Mesendoderm (in vitro differentiated cells): ENCODE measurements around the gene IQCE.

Experiments
- DNase-seq: peaks from one replicate; pipeline ENCODE4 v3.0.0; 2013
- H2AK5ac ChIP-seq: 2 replicates; pipeline ENCODE4 v1.6.1; 2013; ENCODE audit warnings: low read length, inconsistent platforms
- H2BK120ac ChIP-seq: 2 replicates; pipeline ENCODE4 v1.6.1; 2013; ENCODE audit warnings: low read depth, mild to moderate bottlenecking, low read length, moderate library complexity, mixed read lengths
- H2BK15ac ChIP-seq: replicated peaks from 2 replicates; pipeline ENCODE4 v1.6.1; 2013; ENCODE audit warnings: low read depth, mild to moderate bottlenecking, moderate library complexity
- H2BK5ac ChIP-seq: 2 replicates; pipeline ENCODE4 v1.6.1; 2013; ENCODE audit warnings: low read length, inconsistent platforms
- H3K18ac ChIP-seq: 2 replicates; pipeline ENCODE4 v1.6.1; 2013; ENCODE audit warnings: mild to moderate bottlenecking, low read length, mixed read lengths
- H3K23ac ChIP-seq: one replicate; pipeline ENCODE4 v1.6.1; 2013; ENCODE audit warnings: low read length
- H3K27ac ChIP-seq: 2 replicates; pipeline ENCODE4 v1.5.1; 2013; ENCODE audit warnings: low read depth, mild to moderate bottlenecking, inconsistent platforms, low read length, moderate library complexity
- H3K27me3 ChIP-seq: 2 replicates; pipeline ENCODE4 v1.6.1; 2013; ENCODE audit warnings: low read length, control low read depth, mild to moderate bottlenecking, inconsistent platforms; ENCODE audit not compliant: insufficient read depth, poor library complexity
- H3K36me3 ChIP-seq: 2 replicates; pipeline ENCODE4 v1.6.1; 2013; ENCODE audit warnings: low read length, inconsistent platforms; ENCODE audit not compliant: control insufficient read depth, insufficient read depth
- H3K4ac ChIP-seq: one replicate; pipeline ENCODE4 v1.6.1; 2013; ENCODE audit warnings: low read depth, mild to moderate bottlenecking, low read length, moderate library complexity
- H3K4me1 ChIP-seq: 2 replicates; pipeline ENCODE4 v1.6.1; 2013; ENCODE audit warnings: low read depth, low read length, inconsistent platforms; ENCODE audit not compliant: control insufficient read depth
- H3K4me2 ChIP-seq: 2 replicates; pipeline ENCODE4 v1.6.1; 2013; ENCODE audit warnings: low read length
- H3K4me3 ChIP-seq: 2 replicates; pipeline ENCODE4 v1.5.1; 2013; ENCODE audit warnings: mild to moderate bottlenecking, low read length
- H3K56ac ChIP-seq: one replicate; pipeline ENCODE4 v1.6.1; 2013; ENCODE audit warnings: low read length
- H3K79me1 ChIP-seq: 2 replicates; pipeline ENCODE4 v1.6.1; 2013; ENCODE audit warnings: low read length, inconsistent platforms
- H3K79me2 ChIP-seq: 2 replicates; pipeline ENCODE4 v1.6.1; 2013; ENCODE audit warnings: mild to moderate bottlenecking, low read length; ENCODE audit not compliant: control insufficient read depth, insufficient read depth
- H3K9ac ChIP-seq: 2 replicates; pipeline ENCODE4 v1.6.1; 2013; ENCODE audit warnings: low read length, inconsistent platforms
- H4K5ac ChIP-seq: one replicate; pipeline ENCODE4 v1.6.1; 2013; ENCODE audit warnings: low read length
- H4K8ac ChIP-seq: one replicate; pipeline ENCODE4 v1.6.1; 2013; ENCODE audit warnings: low read depth, mild to moderate bottlenecking, control low read depth, low read length, moderate library complexity
- WGBS: extraction: QIAGEN DNeasy Blood & Tissue Kit; methylation state at CpG from one replicate; pipeline ENCODE4 v1.1.7; 2013; ENCODE audit warnings: low lambda C conversion rate, missing lambda C conversion rate; ENCODE audit not compliant: insufficient coverage; ENCODE audit errors: extremely low coverage; 5-methylcytosine and 5-hydroxymethylcytosine counted together

The IQCE gene

GRCh38 chr7:2520131-2520760 is 38.5 kb upstream of the IQCE start:
- Histone ChIP-seq H4K5ac (no peak overlapping the region), H2BK5ac (no peak overlapping the region), H2BK120ac (no peak overlapping the region), H3K79me2 (no peaks in the 10 kb centered on the region), H2BK15ac (no peak overlapping the region), H2AK5ac (no peak overlapping the region), H3K79me1 (no peaks in the 10 kb centered on the region), H3K56ac (peak overlapping the region; percentile 37), H3K4me3 (no peak overlapping the region), H3K27ac (no peak overlapping the region), H3K4me1 (peaks cover 14% of the 10 kb centered on the region), H3K4me2 (peak overlapping the region; percentile 36), H3K4ac (no peak overlapping the region), H3K9ac (peak overlapping the region; percentile 51), H3K36me3 (no peaks in the 10 kb centered on the region), H4K8ac (no peak overlapping the region), H3K18ac (no peak overlapping the region), H3K23ac (no peak overlapping the region), H3K27me3 (peaks cover 9% of the 10 kb centered on the region)
- DNase-seq: no peak
- WGBS: no CpG with 5 or more reads among the region's 37 CpGs

GRCh38 chr7:2520761-2521290 is 38.0 kb upstream of the IQCE start:
- Histone ChIP-seq H3K56ac (peak overlapping the region; percentile 37), H4K5ac (no peak overlapping the region), H3K4me3 (no peak overlapping the region), H2AK5ac (no peak overlapping the region), H3K27me3 (peaks cover 9% of the 10 kb centered on the region), H3K79me2 (no peaks in the 10 kb centered on the region), H3K18ac (no peak overlapping the region), H3K4me2 (peak overlapping the region; percentile 36), H3K4ac (no peak overlapping the region), H3K36me3 (no peaks in the 10 kb centered on the region), H2BK5ac (no peak overlapping the region), H3K4me1 (peaks cover 14% of the 10 kb centered on the region), H3K27ac (no peak overlapping the region), H4K8ac (no peak overlapping the region), H3K23ac (no peak overlapping the region), H2BK15ac (no peak overlapping the region), H3K79me1 (no peaks in the 10 kb centered on the region), H2BK120ac (no peak overlapping the region), H3K9ac (peak overlapping the region; percentile 51)
- no peak for DNase-seq
- whole genome bisulfite sequencing: no CpG with 5 or more reads among the region's 12 CpGs

- no peak overlapping the region for H3K18ac ChIP-seq
- H2BK5ac ChIP-seq: no peak overlapping the region
- H3K27me3 ChIP-seq: peaks cover 9% of the 10 kb centered on the region
- H3K56ac ChIP-seq: no peak overlapping the region
- H3K4ac ChIP-seq: no peak overlapping the region
- peaks cover 14% of the 10 kb centered on the region for H3K4me1 ChIP-seq
- no peak overlapping the region for H4K5ac ChIP-seq
- H3K23ac ChIP-seq: no peak overlapping the region
- no peak overlapping the region for H2BK120ac ChIP-seq
- no peak overlapping the region for H3K4me3 ChIP-seq
- DNase-seq: no peak
- no CpG with 5 or more reads among the region's 21 CpGs for WGBS
- H3K36me3 ChIP-seq: no peaks in the 10 kb centered on the region
- no peak overlapping the region for H2BK15ac ChIP-seq
- H3K9ac ChIP-seq: no peak overlapping the region
- H3K27ac ChIP-seq: no peak overlapping the region
- no peaks in the 10 kb centered on the region for H3K79me2 ChIP-seq
- H3K79me1 ChIP-seq: no peaks in the 10 kb centered on the region
- H2AK5ac ChIP-seq: no peak overlapping the region
- H4K8ac ChIP-seq: no peak overlapping the region
- H3K4me2 ChIP-seq: no peak overlapping the region
Measured at GRCh38 chr7:2521341-2521745, 37.4 kb upstream of the IQCE start.

GRCh38 chr7:2521952-2522591 is 36.7 kb upstream of the IQCE start:
- no peak overlapping the region for H2BK15ac ChIP-seq
- peaks cover 14% of the 10 kb centered on the region for H3K4me1 ChIP-seq
- H4K5ac ChIP-seq: no peak overlapping the region
- H3K27me3 ChIP-seq: peaks cover 9% of the 10 kb centered on the region
- no peak overlapping the region for H3K18ac ChIP-seq
- H3K4me3 ChIP-seq: no peak overlapping the region
- H3K23ac ChIP-seq: no peak overlapping the region
- no peak overlapping the region for H3K4me2 ChIP-seq
- no peaks in the 10 kb centered on the region for H3K79me1 ChIP-seq
- DNase-seq: no peak
- no peaks in the 10 kb centered on the region for H3K36me3 ChIP-seq
- no peak overlapping the region for H3K4ac ChIP-seq
- no peak overlapping the region for H2BK5ac ChIP-seq
- no peak overlapping the region for H3K56ac ChIP-seq
- no CpG with 5 or more reads among the region's 17 CpGs for WGBS
- H3K27ac ChIP-seq: no peak overlapping the region
- no peak overlapping the region for H4K8ac ChIP-seq
- no peak overlapping the region for H2BK120ac ChIP-seq
- H3K79me2 ChIP-seq: no peaks in the 10 kb centered on the region
- no peak overlapping the region for H2AK5ac ChIP-seq
- H3K9ac ChIP-seq: no peak overlapping the region

GRCh38 chr7:2522780-2523433 is 35.9 kb upstream of the IQCE start:
- peak; percentile 94 for DNase-seq
- peaks cover 9% of the 10 kb centered on the region for H3K27me3 ChIP-seq
- peak overlapping the region; percentile 47 for H3K9ac ChIP-seq
- H3K4ac ChIP-seq: no peak overlapping the region
- H3K4me3 ChIP-seq: no peak overlapping the region
- H2AK5ac ChIP-seq: no peak overlapping the region
- H3K27ac ChIP-seq: no peak overlapping the region
- no peak overlapping the region for H3K18ac ChIP-seq
- no peak overlapping the region for H4K5ac ChIP-seq
- H3K4me2 ChIP-seq: peak overlapping the region; percentile 10
- H3K79me2 ChIP-seq: no peaks in the 10 kb centered on the region
- WGBS: no CpG with 5 or more reads among the region's 19 CpGs
- H3K4me1 ChIP-seq: peaks cover 9% of the 10 kb centered on the region
- H3K56ac ChIP-seq: peak overlapping the region; percentile 74
- H3K36me3 ChIP-seq: no peaks in the 10 kb centered on the region
- H2BK120ac ChIP-seq: no peak overlapping the region
- H2BK15ac ChIP-seq: no peak overlapping the region
- no peak overlapping the region for H2BK5ac ChIP-seq
- no peak overlapping the region for H4K8ac ChIP-seq
- H3K79me1 ChIP-seq: no peaks in the 10 kb centered on the region
- H3K23ac ChIP-seq: no peak overlapping the region
